Measurements from ENCODE around the gene NKD2. TPM values are rescaled to one million over a fixed set of nuclear protein-coding genes. Genes with fewer than 3 reads are reported as not detected.
A peak's percentile ranks its signal among the peaks of the same experiment; 100 is the strongest.
"Not testable (repeated sequence)": the region's sequence is repeated elsewhere in the genome, so short reads cannot be mapped to it uniquely, and the experiment has no call there.

Gene NKD2
- total RNA-seq, 2 experiments from 2014 or later = 1.4 to 2.5 TPM

DNA sequence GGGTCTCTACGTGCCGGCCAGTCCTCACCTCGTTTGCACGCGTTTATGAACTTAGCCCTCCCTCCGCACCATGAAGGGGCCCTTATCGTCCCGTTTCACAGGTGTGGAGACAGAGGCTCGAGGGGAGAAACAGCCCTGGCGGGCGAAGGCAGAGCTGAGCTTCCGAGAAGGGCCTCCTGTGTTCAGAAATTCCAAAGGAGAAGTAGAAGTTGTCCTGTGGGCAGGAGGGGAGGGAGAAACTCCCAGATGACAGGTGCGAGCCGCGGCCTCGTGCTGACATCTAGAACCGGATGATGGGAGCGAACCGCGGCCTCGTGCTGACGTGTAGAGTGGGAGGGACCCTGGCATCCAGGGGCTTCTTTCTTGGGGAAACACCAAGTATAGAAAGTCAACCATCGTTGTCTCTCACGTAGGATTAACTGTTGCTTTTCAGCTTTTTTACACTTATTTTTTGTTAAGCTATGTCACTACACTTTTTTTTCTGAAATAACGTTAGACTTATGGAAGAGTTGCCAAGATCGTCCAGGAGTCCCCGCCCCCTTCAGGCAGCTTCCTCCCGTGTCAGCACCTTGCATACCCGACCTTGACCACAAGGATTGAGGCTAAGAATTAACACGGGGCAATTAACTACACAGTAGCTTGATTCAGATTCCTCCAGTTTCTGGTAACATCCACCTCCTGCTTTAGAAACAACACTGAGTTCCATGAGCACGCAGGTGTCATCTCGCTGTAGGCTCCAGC lies 42.8 kb upstream of the NKD2 start:
- no peaks in the 10 kb centered on the region for H3K9me3 Mint-ChIP-seq
- H3K27me3 Mint-ChIP-seq (ENCODE audit: low read depth) = peaks cover 42% of the 10 kb centered on the region
- H3K4me1 Mint-ChIP-seq (ENCODE audit: low read depth) = peaks cover 23% of the 10 kb centered on the region
- CTCF ChIA-PET = interaction anchor here (1.2 kb wide), 1 partner anchor 208 kb away, joined by 3 read pairs; no protein-coding TSS in a partner anchor
- no peak for DNase-seq
- H3K27ac Mint-ChIP-seq = no peak overlapping the region
- H3K4me3 Mint-ChIP-seq = no peak overlapping the region
- H3K36me3 Mint-ChIP-seq (ENCODE audit: low read depth) = no peaks in the 10 kb centered on the region
- intact Hi-C loops (cut with micrococcal nuclease) = loop anchor here (2.0 kb wide), 1 partner anchor 31 kb away; no protein-coding TSS in a partner anchor

DNA sequence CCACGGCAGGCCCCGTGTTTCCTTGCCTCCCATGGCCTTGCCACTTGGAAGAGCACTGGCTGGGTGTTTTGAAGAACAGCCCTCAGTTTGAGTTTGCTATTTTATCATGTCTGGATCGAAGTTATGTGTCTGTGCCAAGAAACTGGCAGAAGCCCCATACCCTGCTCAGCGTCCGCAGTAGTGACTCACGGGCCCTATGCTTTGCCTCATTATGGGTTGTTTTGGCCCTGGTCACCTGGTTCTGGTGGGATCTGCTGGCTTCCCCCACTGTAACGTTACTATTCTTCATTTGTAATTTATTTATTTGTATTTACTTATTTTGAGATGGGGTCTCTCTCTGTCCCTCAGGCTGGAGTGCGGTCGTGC lies 42.3 kb upstream of the NKD2 start:
- peaks cover 23% of the 10 kb centered on the region for H3K4me1 Mint-ChIP-seq (ENCODE audit: low read depth)
- H3K4me3 Mint-ChIP-seq = no peak overlapping the region
- H3K27me3 Mint-ChIP-seq (ENCODE audit: low read depth) = peaks cover 42% of the 10 kb centered on the region
- CTCF ChIA-PET = no interaction called here
- no peak for DNase-seq
- no peak overlapping the region for H3K27ac Mint-ChIP-seq
- no peaks in the 10 kb centered on the region for H3K9me3 Mint-ChIP-seq
- H3K36me3 Mint-ChIP-seq (ENCODE audit: low read depth) = no peaks in the 10 kb centered on the region
- intact Hi-C loops (cut with micrococcal nuclease) = no loop called here

GRCh38 chr5:966941-967340 lies 41.7 kb upstream of the NKD2 start:
- intact Hi-C loops (cut with micrococcal nuclease) = no loop called here
- CTCF ChIA-PET = no interaction called here
- DNase-seq = no peak
- peaks cover 23% of the 10 kb centered on the region for H3K4me1 Mint-ChIP-seq (ENCODE audit: low read depth)
- no peaks in the 10 kb centered on the region for H3K9me3 Mint-ChIP-seq
- H3K4me3 Mint-ChIP-seq = no peak overlapping the region
- H3K27me3 Mint-ChIP-seq (ENCODE audit: low read depth) = peaks cover 42% of the 10 kb centered on the region
- no peaks in the 10 kb centered on the region for H3K36me3 Mint-ChIP-seq (ENCODE audit: low read depth)
- no peak overlapping the region for H3K27ac Mint-ChIP-seq

GRCh38 chr5:968881-969280 lies 39.7 kb upstream of the NKD2 start:
- Mint-ChIP-seq H3K9me3 (no peaks in the 10 kb centered on the region), H3K4me3 (no peak overlapping the region), H3K36me3 (ENCODE audit: low read depth) (no peaks in the 10 kb centered on the region), H3K27ac (no peak overlapping the region), H3K27me3 (ENCODE audit: low read depth) (peaks cover 44% of the 10 kb centered on the region), H3K4me1 (ENCODE audit: low read depth) (peaks cover 16% of the 10 kb centered on the region)
- CTCF ChIA-PET = no interaction called here
- intact Hi-C loops (cut with micrococcal nuclease) = no loop called here
- DNase-seq = no peak

DNA sequence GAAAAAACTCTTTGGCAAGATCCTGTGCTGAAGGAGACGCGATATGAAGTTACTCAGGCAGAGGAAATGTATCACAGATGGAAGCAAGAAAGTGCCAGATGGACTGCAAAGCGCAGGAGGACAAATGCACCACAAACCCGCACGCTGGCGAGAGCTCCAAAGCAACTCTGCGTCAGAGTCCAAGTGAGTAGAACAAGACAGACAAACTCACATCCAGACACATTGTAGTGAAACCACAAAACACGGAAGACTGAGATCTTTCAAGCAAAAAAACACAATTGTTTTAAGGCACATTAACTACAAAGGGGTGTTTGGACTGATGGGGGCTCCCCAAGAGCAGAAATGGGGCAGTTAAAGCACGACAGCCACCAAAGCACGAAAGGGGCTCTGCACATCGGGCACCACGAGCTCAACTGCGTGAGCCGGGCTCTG lies 39.2 kb upstream of the NKD2 start:
- peaks cover 11% of the 10 kb centered on the region for H3K4me1 Mint-ChIP-seq (ENCODE audit: low read depth)

GRCh38 chr5:972575-972974 lies 36.0 kb upstream of the NKD2 start:
- H3K27me3 Mint-ChIP-seq (ENCODE audit: low read depth) = peaks cover 20% of the 10 kb centered on the region
- CTCF ChIA-PET = interaction anchor here (0.6 kb wide), 1 partner anchor 304 kb away, joined by 3 read pairs; no protein-coding TSS in a partner anchor
- H3K36me3 Mint-ChIP-seq (ENCODE audit: low read depth); H3K4me3 Mint-ChIP-seq; intact Hi-C loops (cut with micrococcal nuclease); H3K4me1 Mint-ChIP-seq (ENCODE audit: low read depth); H3K9me3 Mint-ChIP-seq; DNase-seq; H3K27ac Mint-ChIP-seq: not testable (repeated sequence)

More for the DNA sequence above, 39.2 kb upstream of the NKD2 start:
- DNase-seq = peak; percentile 24
- H3K9me3 Mint-ChIP-seq = no peaks in the 10 kb centered on the region
- no peak overlapping the region for H3K4me3 Mint-ChIP-seq
- intact Hi-C loops (cut with micrococcal nuclease) = no loop called here
- no peaks in the 10 kb centered on the region for H3K36me3 Mint-ChIP-seq (ENCODE audit: low read depth)
- H3K27ac Mint-ChIP-seq = no peak overlapping the region
- peaks cover 44% of the 10 kb centered on the region for H3K27me3 Mint-ChIP-seq (ENCODE audit: low read depth)
- CTCF ChIA-PET = no interaction called here

DNA sequence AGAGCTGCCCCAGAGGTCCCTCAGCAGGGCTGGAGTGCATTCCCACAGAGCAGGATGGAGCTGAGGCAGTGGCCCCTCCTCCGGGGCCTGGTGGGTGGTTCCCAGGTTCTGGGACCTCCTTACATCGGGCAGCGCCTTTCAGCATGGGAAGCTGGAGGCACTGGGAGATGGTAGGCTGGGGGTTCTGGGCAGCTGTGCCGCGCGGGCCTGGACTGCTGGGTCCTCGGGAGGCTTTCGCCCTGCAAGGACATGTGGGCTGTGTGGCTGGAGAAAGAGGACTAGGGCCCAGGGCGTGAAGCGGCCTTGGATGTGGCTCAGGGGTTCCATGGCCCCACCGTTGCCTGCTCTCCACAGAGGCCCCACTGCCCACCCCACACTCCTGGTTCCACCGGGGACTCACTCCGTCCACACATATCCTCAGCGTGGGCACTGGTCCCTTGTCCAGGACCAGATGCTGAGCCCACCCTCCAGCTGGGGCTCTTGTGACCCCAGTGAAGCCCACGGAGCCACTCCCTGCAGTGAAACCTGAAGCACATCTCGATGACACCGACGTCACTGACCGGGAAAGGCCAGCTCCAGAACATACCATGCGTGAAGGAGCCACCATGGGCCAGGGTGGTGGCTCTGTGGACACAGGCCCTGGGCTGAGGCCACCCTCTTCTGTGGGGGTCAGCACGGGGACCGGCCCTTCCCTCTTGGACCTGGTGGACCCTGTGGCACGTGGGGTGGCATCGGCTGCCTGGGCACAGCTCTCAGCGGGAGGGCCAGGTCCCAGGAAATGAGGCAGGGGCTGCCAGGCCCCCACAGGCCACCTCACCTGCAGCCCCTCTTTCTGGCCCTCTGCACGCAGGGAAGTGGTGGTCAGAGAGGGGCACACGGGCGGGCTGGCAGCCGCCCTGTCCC lies 31.5 kb upstream of the NKD2 start:
- DNase-seq = no peak
- H3K9me3 Mint-ChIP-seq = no peaks in the 10 kb centered on the region
- no peak overlapping the region for H3K4me3 Mint-ChIP-seq
- intact Hi-C loops (cut with micrococcal nuclease) = no loop called here
- no peaks in the 10 kb centered on the region for H3K36me3 Mint-ChIP-seq (ENCODE audit: low read depth)
- CTCF ChIA-PET = no interaction called here
- no peak overlapping the region for H3K27ac Mint-ChIP-seq
- H3K27me3 Mint-ChIP-seq (ENCODE audit: low read depth) = peaks cover 3% of the 10 kb centered on the region
- no peaks in the 10 kb centered on the region for H3K4me1 Mint-ChIP-seq (ENCODE audit: low read depth)

DNA sequence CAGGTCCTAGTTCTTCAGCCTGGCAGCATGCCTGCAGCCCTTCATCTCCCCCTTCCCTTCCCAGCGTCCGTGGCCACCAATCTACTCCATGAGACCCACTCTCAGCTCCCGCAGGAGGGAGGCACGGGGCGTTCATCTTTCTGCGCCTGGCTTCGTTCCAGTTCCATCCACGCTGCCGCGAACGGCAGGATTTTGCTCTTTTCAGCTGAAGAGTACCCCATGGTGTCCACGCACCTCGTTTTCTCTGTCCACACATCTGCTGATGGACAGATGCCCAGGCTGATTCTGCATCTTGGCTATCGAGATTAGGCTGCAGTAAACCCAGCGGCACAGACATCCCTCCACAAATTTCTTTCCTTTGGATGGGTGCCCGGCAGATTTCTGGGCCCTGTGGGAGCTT lies 30.5 kb upstream of the NKD2 start:
- no peak overlapping the region for H3K4me3 Mint-ChIP-seq
- no peak for DNase-seq
- CTCF ChIA-PET = no interaction called here

DNA sequence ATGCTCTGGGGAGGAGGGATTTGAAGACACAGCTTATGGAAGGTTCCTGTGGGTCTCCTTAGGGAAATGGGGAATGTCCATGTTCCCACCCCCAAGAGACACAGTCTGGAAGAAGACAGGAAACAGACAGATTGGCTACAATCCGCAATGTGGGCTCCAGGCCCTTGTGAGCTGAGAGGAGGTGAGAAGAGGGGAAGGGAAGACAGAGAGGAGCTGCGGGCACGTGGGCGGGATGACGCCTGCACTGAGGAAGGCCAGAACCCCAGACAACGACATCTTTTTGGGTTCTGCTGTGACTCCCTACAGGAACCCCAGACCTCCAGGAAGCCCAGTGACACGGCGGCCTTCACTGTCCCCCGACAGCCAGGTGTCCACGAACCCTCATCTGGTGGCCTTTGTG lies 29.9 kb upstream of the NKD2 start:
- CTCF ChIA-PET = no interaction called here
- intact Hi-C loops (cut with micrococcal nuclease) = no loop called here
- H3K4me3 Mint-ChIP-seq = no peak overlapping the region
- no peaks in the 10 kb centered on the region for H3K4me1 Mint-ChIP-seq (ENCODE audit: low read depth)
- H3K27me3 Mint-ChIP-seq (ENCODE audit: low read depth) = no peaks in the 10 kb centered on the region
- H3K27ac Mint-ChIP-seq = no peak overlapping the region
- no peaks in the 10 kb centered on the region for H3K9me3 Mint-ChIP-seq
- no peak for DNase-seq
- H3K36me3 Mint-ChIP-seq (ENCODE audit: low read depth) = no peaks in the 10 kb centered on the region

More for the DNA sequence above, 30.5 kb upstream of the NKD2 start:
- no peaks in the 10 kb centered on the region for H3K36me3 Mint-ChIP-seq (ENCODE audit: low read depth)
- H3K27me3 Mint-ChIP-seq (ENCODE audit: low read depth) = peaks cover under 1% of the 10 kb centered on the region
- H3K27ac Mint-ChIP-seq = no peak overlapping the region
- intact Hi-C loops (cut with micrococcal nuclease) = no loop called here
- no peaks in the 10 kb centered on the region for H3K4me1 Mint-ChIP-seq (ENCODE audit: low read depth)
- H3K9me3 Mint-ChIP-seq = no peaks in the 10 kb centered on the region

DNA sequence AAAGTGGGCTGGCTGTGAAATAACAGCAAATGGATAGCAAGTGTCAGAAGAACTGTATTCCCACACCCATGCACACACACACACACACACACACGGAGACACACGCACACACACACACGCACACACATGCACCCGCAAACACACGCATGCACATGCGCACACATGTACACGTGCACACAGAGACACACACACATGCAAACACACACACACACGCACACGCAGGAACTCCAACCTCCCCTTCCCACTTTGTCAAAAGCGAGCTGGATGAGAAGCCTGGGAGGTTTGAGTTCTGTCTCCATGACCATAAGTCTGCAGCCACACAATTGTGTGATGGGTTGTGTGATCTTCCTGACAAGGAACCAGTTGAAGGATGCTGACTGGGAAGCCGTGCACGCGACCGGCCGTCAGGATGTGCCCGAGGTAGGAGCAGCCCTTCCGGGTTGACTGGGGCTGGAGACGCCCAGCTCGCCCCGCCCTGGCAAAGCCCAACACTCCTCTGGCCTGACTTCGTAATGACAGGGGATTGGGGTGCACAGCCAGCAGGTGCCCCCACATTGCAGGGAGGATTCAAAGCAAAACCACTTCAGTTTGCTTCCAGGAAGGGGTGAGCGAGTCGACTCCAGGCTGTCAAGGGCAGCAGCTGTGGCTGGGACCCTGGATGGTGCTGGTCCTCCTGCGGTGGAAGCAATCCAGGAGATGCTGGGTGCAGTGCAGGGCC lies 29.3 kb upstream of the NKD2 start:
- intact Hi-C loops (cut with micrococcal nuclease) = no loop called here
- Mint-ChIP-seq H3K9me3 (no peaks in the 10 kb centered on the region), H3K27me3 (ENCODE audit: low read depth) (no peaks in the 10 kb centered on the region), H3K27ac (no peak overlapping the region), H3K4me3 (no peak overlapping the region), H3K4me1 (ENCODE audit: low read depth) (peaks cover 6% of the 10 kb centered on the region), H3K36me3 (ENCODE audit: low read depth) (no peaks in the 10 kb centered on the region)
- DNase-seq = no peak
- CTCF ChIA-PET = interaction anchor here (0.7 kb wide), 1 partner anchor 22 kb away, joined by 3 read pairs; no protein-coding TSS in a partner anchor

GRCh38 chr5:980001-980588 lies 28.5 kb upstream of the NKD2 start:
- Mint-ChIP-seq H3K9me3 (peaks cover 4% of the 10 kb centered on the region), H3K4me3 (no peak overlapping the region), H3K27me3 (ENCODE audit: low read depth) (peaks cover 4% of the 10 kb centered on the region), H3K36me3 (ENCODE audit: low read depth) (no peaks in the 10 kb centered on the region), H3K4me1 (ENCODE audit: low read depth) (peaks cover 6% of the 10 kb centered on the region), H3K27ac (no peak overlapping the region)
- DNase-seq = no peak
- CTCF ChIA-PET = no interaction called here
- intact Hi-C loops (cut with micrococcal nuclease) = no loop called here

- intact Hi-C loops (cut with micrococcal nuclease) = no loop called here
- Mint-ChIP-seq H3K27me3 (ENCODE audit: low read depth) (peaks cover 4% of the 10 kb centered on the region), H3K27ac (no peak overlapping the region), H3K4me3 (no peak overlapping the region), H3K9me3 (peaks cover 4% of the 10 kb centered on the region), H3K4me1 (ENCODE audit: low read depth) (peaks cover 6% of the 10 kb centered on the region), H3K36me3 (ENCODE audit: low read depth) (no peaks in the 10 kb centered on the region)
- CTCF ChIA-PET = no interaction called here
- DNase-seq = no peak
Observed at GRCh38 chr5:980966-981365, 27.6 kb upstream of the NKD2 start.
